ENCODE results near the gene SRSF6.
A peak's percentile ranks its signal among the peaks of the same experiment; 100 is the strongest.

Gene SRSF6

GRCh38 chr20:43508106-43508505 is 50.4 kb downstream of the SRSF6 start:
- H3K27ac ChIP-seq (ENCODE audit: low read depth, low read length): no peak overlapping the region
- no peak overlapping the region for H3K18ac ChIP-seq (ENCODE audit: low read length)
- WGBS (ENCODE audit: extremely low coverage, insufficient coverage, insufficient read length): no CpG with 5 or more reads among the region's 22 CpGs

DNA sequence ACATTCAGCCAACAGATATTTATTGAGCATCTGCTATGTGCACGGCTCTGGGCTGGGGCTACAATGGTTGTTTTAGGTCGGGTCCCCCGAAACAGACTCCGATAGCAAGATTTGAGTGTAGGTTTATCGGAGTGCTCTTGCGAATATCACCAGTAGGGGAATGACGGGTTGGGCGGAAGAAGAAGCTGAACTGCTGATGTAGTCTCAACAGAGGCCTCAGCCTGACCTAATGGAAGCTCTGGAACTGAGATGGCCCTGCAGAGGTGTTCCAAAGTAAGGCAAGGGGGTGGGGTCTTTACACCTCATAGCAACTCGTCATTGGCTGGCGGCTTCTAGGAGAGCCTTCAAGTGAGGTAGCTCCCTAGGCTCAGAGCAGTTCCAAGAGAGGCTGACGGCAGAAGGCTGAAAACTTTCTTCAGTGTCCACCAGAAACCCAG is 50.9 kb downstream of the SRSF6 start:
- Histone ChIP-seq H2BK120ac (ENCODE audit: insufficient read depth, low read length, poor library complexity) (no peak overlapping the region), H3K9me3 (ENCODE audit: insufficient read depth, low read depth, low read length) (no peaks in the 10 kb centered on the region), H3K18ac (ENCODE audit: low read length) (no peak overlapping the region), H4K91ac (ENCODE audit: low read depth, low read length) (no peak overlapping the region), H2AFZ (ENCODE audit: insufficient read depth, low read length, poor library complexity) (no peak overlapping the region), H4K12ac (ENCODE audit: low read depth, low read length) (no peak overlapping the region), H4K8ac (ENCODE audit: low read depth, low read length) (peak overlapping the region; percentile 37), H3K23ac (ENCODE audit: low read length) (no peak overlapping the region), H3K4ac (ENCODE audit: low read depth, low read length) (no peak overlapping the region), H2BK12ac (ENCODE audit: low read length) (no peak overlapping the region), H3K14ac (ENCODE audit: low read length) (no peak overlapping the region), H3K9ac (ENCODE audit: low read length) (no peak overlapping the region), H2AK5ac (ENCODE audit: low read length) (no peak overlapping the region), H3K27ac (ENCODE audit: low read depth, low read length) (no peak overlapping the region), H3K4me3 (ENCODE audit: low read depth, low read length) (no peak overlapping the region), H3K27me3 (ENCODE audit: insufficient read depth, low read length) (peaks cover 6% of the 10 kb centered on the region), H2BK5ac (ENCODE audit: low read depth, low read length, poor library complexity) (no peak overlapping the region), H3K79me2 (ENCODE audit: control insufficient read depth, insufficient read depth, low read length, poor library complexity) (no peaks in the 10 kb centered on the region), H3K4me2 (ENCODE audit: low read length) (peak overlapping the region; percentile 75), H3K79me1 (ENCODE audit: low read length) (no peaks in the 10 kb centered on the region), H3K36me3 (ENCODE audit: control insufficient read depth in 1 of 2, insufficient read depth in 2 of 2, low read length in 2 of 2) (no peaks in the 10 kb centered on the region), H3K4me1 (ENCODE audit: control insufficient read depth in 1 of 2, insufficient read depth in 2 of 2, low read length in 2 of 2) (peaks cover 0 to 13% of the 10 kb centered on the region in 2 experiments)
- DNase-seq: peak; percentile 82 to 84
- no CpG with 5 or more reads among the region's 11 CpGs for WGBS (ENCODE audit: extremely low coverage, insufficient coverage, insufficient read length)

More at GRCh38 chr20:43508106-43508505, 50.4 kb downstream of the SRSF6 start:
- Histone ChIP-seq H3K4ac (ENCODE audit: low read depth, low read length) (no peak overlapping the region), H3K36me3 (ENCODE audit: control insufficient read depth in 1 of 2, insufficient read depth in 2 of 2, low read length in 2 of 2) (no peaks in the 10 kb centered on the region), H2BK120ac (ENCODE audit: insufficient read depth, low read length, poor library complexity) (no peak overlapping the region), H2AK5ac (ENCODE audit: low read length) (no peak overlapping the region), H3K9me3 (ENCODE audit: insufficient read depth, low read depth, low read length) (no peaks in the 10 kb centered on the region), H4K12ac (ENCODE audit: low read depth, low read length) (no peak overlapping the region), H3K23ac (ENCODE audit: low read length) (no peak overlapping the region), H3K4me1 (ENCODE audit: control insufficient read depth in 1 of 2, insufficient read depth in 2 of 2, low read length in 2 of 2) (peaks cover 0 to 10% of the 10 kb centered on the region in 2 experiments), H2BK5ac (ENCODE audit: low read depth, low read length, poor library complexity) (no peak overlapping the region), H2AFZ (ENCODE audit: insufficient read depth, low read length, poor library complexity) (no peak overlapping the region), H2BK12ac (ENCODE audit: low read length) (no peak overlapping the region), H3K4me2 (ENCODE audit: low read length) (peak overlapping the region; percentile 75), H3K27me3 (ENCODE audit: insufficient read depth, low read length) (peaks cover 6% of the 10 kb centered on the region), H4K91ac (ENCODE audit: low read depth, low read length) (no peak overlapping the region), H3K9ac (ENCODE audit: low read length) (no peak overlapping the region), H3K4me3 (ENCODE audit: low read depth, low read length) (no peak overlapping the region), H3K14ac (ENCODE audit: low read length) (peak overlapping the region; percentile 4), H3K79me2 (ENCODE audit: control insufficient read depth, insufficient read depth, low read length, poor library complexity) (no peaks in the 10 kb centered on the region), H4K8ac (ENCODE audit: low read depth, low read length) (peak overlapping the region; percentile 37), H3K79me1 (ENCODE audit: low read length) (no peaks in the 10 kb centered on the region)
- DNase-seq: peak; percentile 36 to 50

DNA sequence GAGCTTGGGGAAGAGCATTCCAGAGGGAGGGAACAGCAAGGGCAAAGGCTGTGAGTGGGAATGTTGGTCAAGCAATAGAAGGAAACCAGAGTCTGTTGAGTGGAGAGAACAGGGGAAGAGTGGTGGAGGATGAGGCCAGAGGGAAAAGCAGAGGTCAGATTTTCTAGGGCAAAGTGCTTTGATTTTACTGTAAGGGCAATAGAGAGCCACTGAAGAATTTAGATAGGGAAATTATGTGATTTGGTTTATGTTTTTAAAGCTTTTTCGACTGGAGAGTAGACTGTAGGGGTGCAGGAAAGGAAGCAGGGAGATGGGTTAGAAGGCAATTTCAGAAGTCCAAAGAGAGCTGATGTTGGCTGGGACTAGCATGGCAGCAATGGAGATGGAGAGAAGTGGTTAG is 54.2 kb downstream of the SRSF6 start:
- H3K9ac ChIP-seq (ENCODE audit: low read length): no peak overlapping the region
- no peak overlapping the region for H3K4me2 ChIP-seq (ENCODE audit: low read length)
- no peak overlapping the region for H4K91ac ChIP-seq (ENCODE audit: low read depth, low read length)
- no peaks in the 10 kb centered on the region for H3K9me3 ChIP-seq (ENCODE audit: insufficient read depth, low read depth, low read length)
- H4K12ac ChIP-seq (ENCODE audit: low read depth, low read length): no peak overlapping the region
- H3K36me3 ChIP-seq (ENCODE audit: control insufficient read depth in 1 of 2, insufficient read depth in 2 of 2, low read length in 2 of 2): no peaks in the 10 kb centered on the region
- H2AK5ac ChIP-seq (ENCODE audit: low read length): no peak overlapping the region
- no peaks in the 10 kb centered on the region for H3K79me1 ChIP-seq (ENCODE audit: low read length)
- H2AFZ ChIP-seq (ENCODE audit: insufficient read depth, low read length, poor library complexity): no peak overlapping the region
- H2BK12ac ChIP-seq (ENCODE audit: low read length): no peak overlapping the region
- H4K8ac ChIP-seq (ENCODE audit: low read depth, low read length): no peak overlapping the region
- WGBS (ENCODE audit: extremely low coverage, insufficient coverage, insufficient read length): 100% methylated on average over 1 of the region's 1 CpG
- no peak overlapping the region for H3K4me3 ChIP-seq (ENCODE audit: low read depth, low read length)
- H3K23ac ChIP-seq (ENCODE audit: low read length): no peak overlapping the region
- no peak overlapping the region for H3K14ac ChIP-seq (ENCODE audit: low read length)
- H2BK120ac ChIP-seq (ENCODE audit: insufficient read depth, low read length, poor library complexity): no peak overlapping the region
- no peak overlapping the region for H3K4ac ChIP-seq (ENCODE audit: low read depth, low read length)
- H3K27me3 ChIP-seq (ENCODE audit: insufficient read depth, low read length): peaks cover 3% of the 10 kb centered on the region
- no peak overlapping the region for H3K27ac ChIP-seq (ENCODE audit: low read depth, low read length)
- H3K4me1 ChIP-seq (ENCODE audit: control insufficient read depth in 1 of 2, insufficient read depth in 2 of 2, low read length in 2 of 2): peaks cover 0 to 13% of the 10 kb centered on the region in 2 experiments
- no peak for DNase-seq
- H2BK5ac ChIP-seq (ENCODE audit: low read depth, low read length, poor library complexity): no peak overlapping the region
- H3K79me2 ChIP-seq (ENCODE audit: control insufficient read depth, insufficient read depth, low read length, poor library complexity): no peaks in the 10 kb centered on the region
- H3K18ac ChIP-seq (ENCODE audit: low read length): no peak overlapping the region

DNA sequence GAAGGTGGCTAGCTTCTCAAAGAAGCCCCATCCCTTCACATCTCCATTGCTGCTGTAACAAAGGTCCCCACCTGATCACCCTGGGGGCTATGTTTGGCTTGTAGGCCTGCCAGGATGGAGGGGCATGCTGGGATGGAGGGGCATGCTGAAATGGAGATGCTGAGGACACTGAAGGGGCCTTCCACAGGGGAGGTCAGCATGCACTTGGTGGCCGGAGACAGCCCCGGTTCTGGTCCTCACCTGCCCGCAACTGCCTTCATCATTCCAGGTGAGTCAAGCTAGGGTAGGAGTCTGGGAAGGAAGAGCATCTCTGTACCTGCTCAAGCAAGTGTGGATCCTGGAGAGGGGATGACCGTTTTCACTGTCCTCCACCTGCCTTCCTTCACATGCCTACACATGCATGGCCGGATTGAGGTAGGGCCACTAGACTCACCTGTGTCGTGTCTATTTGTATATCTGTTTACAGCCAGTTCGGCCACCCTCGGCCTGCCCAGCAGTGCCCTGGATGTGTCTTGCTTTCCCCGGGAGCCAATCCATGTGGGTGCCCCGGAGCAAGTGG is 55.8 kb downstream of the SRSF6 start:
- H3K4me3 ChIP-seq (ENCODE audit: low read depth, low read length): peak overlapping the region; percentile 61
- no peak overlapping the region for H2BK12ac ChIP-seq (ENCODE audit: low read length)
- no peak overlapping the region for H2BK5ac ChIP-seq (ENCODE audit: low read depth, low read length, poor library complexity)
- H3K4ac ChIP-seq (ENCODE audit: low read depth, low read length): no peak overlapping the region
- no peak overlapping the region for H2BK120ac ChIP-seq (ENCODE audit: insufficient read depth, low read length, poor library complexity)
- H3K9me3 ChIP-seq (ENCODE audit: insufficient read depth, low read depth, low read length): no peaks in the 10 kb centered on the region
- H3K79me2 ChIP-seq (ENCODE audit: control insufficient read depth, insufficient read depth, low read length, poor library complexity): no peaks in the 10 kb centered on the region
- H4K8ac ChIP-seq (ENCODE audit: low read depth, low read length): no peak overlapping the region
- H4K12ac ChIP-seq (ENCODE audit: low read depth, low read length): no peak overlapping the region
- no peak overlapping the region for H3K14ac ChIP-seq (ENCODE audit: low read length)
- H3K4me2 ChIP-seq (ENCODE audit: low read length): peak overlapping the region; percentile 57
- H3K79me1 ChIP-seq (ENCODE audit: low read length): no peaks in the 10 kb centered on the region
- H3K27ac ChIP-seq (ENCODE audit: low read depth, low read length): no peak overlapping the region
- H4K91ac ChIP-seq (ENCODE audit: low read depth, low read length): no peak overlapping the region
- WGBS (ENCODE audit: extremely low coverage, insufficient coverage, insufficient read length): no CpG with 5 or more reads among the region's 10 CpGs
- H3K4me1 ChIP-seq (ENCODE audit: control insufficient read depth in 1 of 2, insufficient read depth in 2 of 2, low read length in 2 of 2): peaks cover 0 to 7% of the 10 kb centered on the region in 2 experiments
- DNase-seq: no peak
- no peak overlapping the region for H2AFZ ChIP-seq (ENCODE audit: insufficient read depth, low read length, poor library complexity)
- no peaks in the 10 kb centered on the region for H3K27me3 ChIP-seq (ENCODE audit: insufficient read depth, low read length)
- no peak overlapping the region for H3K23ac ChIP-seq (ENCODE audit: low read length)
- H3K18ac ChIP-seq (ENCODE audit: low read length): no peak overlapping the region
- H3K9ac ChIP-seq (ENCODE audit: low read length): no peak overlapping the region
- no peak overlapping the region for H2AK5ac ChIP-seq (ENCODE audit: low read length)
- no peaks in the 10 kb centered on the region for H3K36me3 ChIP-seq (ENCODE audit: control insufficient read depth in 1 of 2, insufficient read depth in 2 of 2, low read length in 2 of 2)

Measured in trophoblast cell (in vitro differentiated cells and primary cell).